GM19025 (cell line): ENCODE data around the gene LAMA2.
"Not testable (repeated sequence)": the region's sequence is repeated elsewhere in the genome, so short reads cannot be mapped to it uniquely, and the experiment has no call there.

Source experiments
- ATAC-seq: cut with Tn5 transposase; IDR thresholded peaks from one replicate; pipeline ENCODE4 v1.9.1; 2021; ENCODE audit warnings: mild to moderate bottlenecking, low read depth, moderate library complexity; ENCODE audit not compliant: unreplicated experiment

The LAMA2 gene

GRCh38 chr6:129113637-129114036 is 230.7 kb downstream of the LAMA2 start:
- no peak for ATAC-seq

GRCh38 chr6:129114636-129115391 is 231.9 kb downstream of the LAMA2 start:
- ATAC-seq = no peak

GRCh38 chr6:129115471-129115870 is 232.5 kb downstream of the LAMA2 start:
- ATAC-seq = no peak

- ATAC-seq = no peak
Measured at GRCh38 chr6:129117355-129117754, 234.4 kb downstream of the LAMA2 start.

- ATAC-seq = no peak
Measured at GRCh38 chr6:129120856-129121638, 238.1 kb downstream of the LAMA2 start.

GRCh38 chr6:129124347-129124746 is 241.4 kb downstream of the LAMA2 start:
- ATAC-seq = no peak

- no peak for ATAC-seq
Measured at GRCh38 chr6:129130106-129130505, 247.2 kb downstream of the LAMA2 start.

GRCh38 chr6:129130959-129131681 is 248.2 kb downstream of the LAMA2 start:
- ATAC-seq = no peak

GRCh38 chr6:129133770-129134192 is 250.8 kb downstream of the LAMA2 start:
- ATAC-seq = no peak

- no peak for ATAC-seq
Measured at GRCh38 chr6:129134535-129134934, 251.6 kb downstream of the LAMA2 start.

- no peak for ATAC-seq
Measured at GRCh38 chr6:129135451-129135850, 252.5 kb downstream of the LAMA2 start.

GRCh38 chr6:129136751-129137150 is 253.8 kb downstream of the LAMA2 start:
- ATAC-seq = no peak

GRCh38 chr6:129138739-129139405 is 255.9 kb downstream of the LAMA2 start:
- no peak for ATAC-seq

GRCh38 chr6:129140526-129140925 is 257.6 kb downstream of the LAMA2 start:
- ATAC-seq = no peak

- no peak for ATAC-seq
Measured at GRCh38 chr6:129141499-129141898, 258.6 kb downstream of the LAMA2 start.

GRCh38 chr6:129146902-129147301 is 264.0 kb downstream of the LAMA2 start:
- no peak for ATAC-seq

- no peak for ATAC-seq
Measured at GRCh38 chr6:129150507-129150906, 267.6 kb downstream of the LAMA2 start.

GRCh38 chr6:129153257-129153656 is 270.3 kb downstream of the LAMA2 start:
- no peak for ATAC-seq

- not testable (repeated sequence) for ATAC-seq
Measured at GRCh38 chr6:129159242-129159641, 276.3 kb downstream of the LAMA2 start.

GRCh38 chr6:129162605-129163004 is 279.7 kb downstream of the LAMA2 start:
- ATAC-seq = no peak

GRCh38 chr6:129163551-129163950 is 280.6 kb downstream of the LAMA2 start:
- ATAC-seq = no peak
